ENCODE measurements around the gene MACF1.
"Not testable (repeated sequence)": the region's sequence is repeated elsewhere in the genome, so short reads cannot be mapped to it uniquely, and the experiment has no call there.

The MACF1 gene

DNA sequence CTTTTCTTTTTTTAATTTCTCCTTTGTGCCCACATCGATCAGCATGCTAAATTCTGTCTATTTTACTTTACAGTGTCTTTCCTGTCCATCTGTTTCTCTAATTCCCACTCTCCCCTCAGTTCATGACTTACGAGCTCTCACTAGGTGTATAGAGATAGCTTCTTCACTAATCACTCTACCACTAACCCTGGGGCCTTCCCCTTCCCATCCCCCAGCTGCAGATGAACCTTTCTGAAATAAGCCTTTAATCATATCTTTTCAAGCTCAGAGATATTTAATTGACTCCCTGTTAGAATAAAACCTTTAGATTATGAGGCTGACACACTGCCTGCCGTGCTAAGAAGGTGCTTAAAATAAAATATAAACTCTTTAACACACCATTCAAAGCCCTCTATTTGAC lies 220.7 kb downstream of the MACF1 start:
- no peak for DNase-seq (ENCODE audit: low read depth)

DNA sequence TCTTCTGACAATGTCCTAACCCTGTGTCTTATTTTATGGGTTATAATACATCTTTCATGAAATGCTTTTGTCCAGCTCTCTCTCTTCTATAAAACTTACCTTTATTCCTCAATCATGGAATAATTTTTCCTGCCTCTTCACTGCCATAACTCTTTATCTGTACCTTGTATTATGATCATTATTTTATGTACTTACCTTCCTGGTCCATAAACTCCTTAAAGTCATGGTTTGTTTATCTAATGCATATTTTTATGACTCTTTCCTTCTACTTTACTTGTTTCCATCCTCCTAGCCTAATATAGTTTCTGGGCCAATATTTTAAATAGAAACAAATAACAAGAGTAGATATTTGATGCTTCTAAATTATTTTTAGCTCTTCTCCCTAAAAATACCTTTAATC lies 221.1 kb downstream of the MACF1 start:
- DNase-seq (ENCODE audit: low read depth), result no peak

DNA sequence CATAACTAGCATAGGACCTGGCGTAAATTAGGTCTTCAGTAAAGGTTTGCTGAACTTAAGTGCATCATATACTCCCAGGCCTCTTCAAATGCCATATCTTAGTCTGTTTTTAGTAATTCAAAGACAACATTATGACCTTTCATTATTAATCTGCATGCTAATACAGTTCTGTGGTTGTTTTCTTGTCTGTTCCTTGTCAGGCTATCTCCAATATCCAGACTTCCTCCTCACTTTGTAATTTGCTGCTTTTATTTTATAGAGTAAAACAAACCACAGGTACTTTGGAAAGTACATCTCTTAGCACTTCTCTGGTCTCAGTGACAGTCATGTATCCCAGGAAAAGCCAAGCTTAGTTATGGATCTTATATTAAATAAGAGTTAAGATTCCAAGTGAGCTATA lies 221.9 kb downstream of the MACF1 start:
- DNase-seq (ENCODE audit: low read depth), result no peak

DNA sequence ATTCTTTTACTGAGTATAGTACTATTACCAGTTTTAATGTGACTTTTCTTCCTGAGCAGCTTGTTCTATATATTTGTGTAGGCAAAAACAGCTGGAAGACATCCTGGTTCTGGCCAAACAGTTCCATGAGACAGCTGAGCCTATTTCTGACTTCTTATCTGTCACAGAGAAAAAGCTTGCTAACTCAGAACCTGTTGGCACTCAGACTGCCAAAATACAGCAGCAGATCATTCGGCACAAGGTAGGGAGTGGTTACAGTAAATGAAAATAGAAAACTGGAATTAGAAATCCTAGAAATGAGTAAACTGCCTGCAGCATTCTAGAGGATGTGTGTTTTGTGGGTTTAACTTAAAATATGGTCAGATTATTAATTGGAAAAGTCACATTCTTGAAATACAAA lies 222.9 kb downstream of the MACF1 start:
- DNase-seq (ENCODE audit: low read depth), result no peak

DNA sequence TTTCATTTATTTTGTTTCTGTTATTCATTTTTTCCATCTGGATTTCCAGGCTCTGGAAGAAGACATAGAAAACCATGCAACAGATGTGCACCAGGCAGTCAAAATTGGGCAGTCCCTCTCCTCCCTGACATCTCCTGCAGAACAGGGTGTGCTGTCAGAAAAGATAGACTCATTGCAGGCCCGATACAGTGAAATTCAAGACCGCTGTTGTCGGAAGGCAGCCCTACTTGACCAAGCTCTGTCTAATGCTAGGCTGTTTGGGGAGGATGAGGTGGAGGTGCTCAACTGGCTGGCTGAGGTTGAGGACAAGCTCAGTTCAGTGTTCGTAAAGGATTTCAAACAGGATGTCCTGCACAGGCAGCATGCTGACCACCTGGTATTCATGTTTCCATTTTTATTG lies 223.4 kb downstream of the MACF1 start:
- DNase-seq (ENCODE audit: low read depth), result no peak

DNA sequence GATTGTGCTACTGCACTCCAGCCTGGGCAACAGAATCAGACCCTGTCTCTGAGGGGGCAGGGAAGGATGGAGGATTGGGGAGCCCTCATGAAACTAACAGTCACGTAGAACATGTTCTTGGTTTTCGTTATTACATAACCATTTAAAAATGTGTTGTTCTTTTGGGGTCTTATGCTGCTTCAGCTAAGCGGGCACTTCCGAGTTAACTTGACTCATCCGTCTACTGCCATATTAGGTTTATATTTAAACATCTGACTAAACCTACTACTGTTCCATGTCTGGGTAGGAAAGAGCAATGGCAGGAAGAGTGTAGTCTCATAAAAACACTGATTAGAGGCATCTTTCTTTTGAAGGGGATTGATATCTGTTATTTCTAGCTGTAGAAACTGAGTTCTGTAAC lies 227.4 kb downstream of the MACF1 start:
- DNase-seq (ENCODE audit: low read depth), result no peak

DNA sequence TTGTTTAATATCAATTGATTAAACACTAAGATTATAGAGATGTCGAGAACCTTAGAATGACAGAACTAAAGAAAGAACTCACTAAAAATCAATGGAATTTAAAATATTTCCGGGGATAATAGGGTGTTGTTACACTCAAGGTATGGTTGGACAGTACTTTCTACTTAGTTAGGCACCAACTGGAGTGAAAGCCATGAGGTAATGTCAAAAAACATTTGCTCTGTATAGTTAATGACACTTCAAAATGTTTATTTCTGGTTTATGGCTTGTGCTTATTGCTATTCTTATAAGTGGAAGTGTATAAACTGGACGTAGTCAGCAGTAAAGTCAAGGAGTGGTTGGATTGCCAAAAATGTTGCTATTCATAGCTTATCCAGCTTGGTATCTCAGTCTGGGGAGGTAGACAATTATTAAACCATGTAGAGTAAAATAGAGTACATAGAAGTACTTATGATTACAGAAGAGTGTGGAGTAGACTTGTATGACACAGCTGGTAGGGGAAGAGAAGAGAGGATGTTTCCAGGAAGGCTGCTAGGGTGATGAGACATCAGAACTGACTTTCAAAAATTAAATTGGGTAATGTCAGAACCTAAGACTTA lies 230.4 kb downstream of the MACF1 start:
- no peak for DNase-seq (ENCODE audit: low read depth)

DNA sequence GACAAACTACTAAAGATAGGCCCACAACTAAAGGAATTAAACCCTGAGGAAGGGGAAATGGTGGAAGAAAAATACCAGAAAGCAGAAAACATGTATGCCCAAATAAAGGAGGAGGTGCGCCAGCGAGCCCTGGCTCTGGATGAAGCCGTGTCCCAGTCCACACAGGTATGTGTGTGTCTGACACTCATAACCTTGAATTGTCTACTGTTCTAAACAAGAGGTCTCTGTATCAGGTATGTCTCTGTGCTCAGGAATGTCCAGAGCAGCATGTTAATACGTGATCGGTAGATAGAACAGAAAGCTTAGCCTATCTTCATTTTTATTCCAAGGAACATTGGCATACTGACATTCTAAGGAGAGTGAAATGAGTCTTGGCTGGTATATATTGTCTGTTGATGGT lies 231.1 kb downstream of the MACF1 start:
- DNase-seq (ENCODE audit: low read depth), result no peak

DNA sequence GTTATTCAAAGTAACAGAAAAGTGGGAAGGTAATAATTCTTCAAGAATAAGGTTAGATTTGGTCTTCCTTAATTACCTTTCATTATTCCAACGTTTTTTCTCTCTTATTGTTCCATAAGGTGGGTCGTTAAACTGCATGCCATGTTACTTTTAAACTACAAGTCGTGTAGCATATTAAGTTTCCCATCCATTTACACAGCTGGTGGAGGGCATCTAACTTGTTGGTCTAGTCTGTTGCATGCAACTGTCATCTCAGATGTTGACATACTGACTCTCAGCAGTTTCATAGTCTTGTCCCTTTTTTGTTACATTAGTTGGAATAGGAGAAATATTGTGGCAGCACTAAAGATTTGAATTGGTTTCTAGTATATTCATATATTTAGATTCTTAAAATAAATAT lies 232.3 kb downstream of the MACF1 start:
- no peak for DNase-seq (ENCODE audit: low read depth)

DNA sequence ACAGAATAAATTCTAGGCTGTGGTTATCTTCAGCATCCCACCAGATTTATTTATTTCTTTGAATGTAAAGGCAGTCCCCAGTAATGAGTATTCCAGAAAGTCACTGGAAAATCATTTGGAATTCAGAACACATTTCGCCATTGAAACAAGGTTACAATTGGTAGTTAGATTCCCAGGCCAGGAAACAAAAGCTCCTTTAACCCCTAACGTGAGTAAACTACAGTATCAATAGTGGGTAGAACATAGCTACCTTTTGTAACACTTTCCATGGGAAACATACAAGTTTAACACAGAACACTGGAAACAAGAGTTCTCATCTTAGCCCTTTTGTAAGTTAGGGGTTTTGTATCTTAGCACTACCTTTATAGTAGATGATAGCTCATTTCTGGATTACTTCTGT lies 233.5 kb downstream of the MACF1 start:
- no peak for DNase-seq (ENCODE audit: low read depth)

DNA sequence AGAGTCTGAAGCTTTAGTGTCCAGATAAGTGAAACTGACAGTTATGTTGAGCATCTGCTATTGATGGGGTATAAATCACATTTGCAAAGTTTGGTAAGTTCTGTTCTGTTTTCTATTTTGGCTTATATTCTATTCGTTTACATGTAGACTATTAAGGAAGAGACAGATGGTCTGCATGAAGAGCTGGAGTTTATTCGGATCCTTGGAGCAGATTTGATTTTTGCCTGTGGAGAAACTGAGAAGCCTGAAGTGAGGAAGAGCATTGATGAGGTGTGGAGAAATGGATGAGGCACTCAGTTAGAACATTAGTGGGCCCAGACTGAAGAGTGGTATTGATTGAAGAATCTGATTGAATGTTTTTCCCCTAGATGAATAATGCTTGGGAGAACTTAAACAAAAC lies 236.4 kb downstream of the MACF1 start:
- no peak for DNase-seq (ENCODE audit: low read depth)

DNA sequence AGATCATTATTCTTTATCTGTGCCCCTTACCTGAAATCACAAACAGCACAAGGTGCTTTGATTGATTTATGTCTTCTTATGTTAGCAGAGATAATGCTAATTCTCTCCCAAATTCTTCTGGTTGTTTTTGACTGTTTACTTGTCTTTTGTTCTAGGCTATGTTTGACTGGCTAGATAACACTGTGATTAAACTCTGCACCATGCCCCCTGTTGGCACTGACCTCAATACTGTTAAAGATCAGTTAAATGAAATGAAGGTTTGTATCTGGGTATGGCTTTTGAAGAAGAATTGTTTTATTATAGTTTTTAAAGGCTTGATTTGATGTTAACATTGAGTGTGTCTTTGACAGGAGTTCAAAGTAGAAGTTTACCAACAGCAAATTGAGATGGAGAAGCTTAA lies 237.3 kb downstream of the MACF1 start:
- no peak for DNase-seq (ENCODE audit: low read depth)

DNA sequence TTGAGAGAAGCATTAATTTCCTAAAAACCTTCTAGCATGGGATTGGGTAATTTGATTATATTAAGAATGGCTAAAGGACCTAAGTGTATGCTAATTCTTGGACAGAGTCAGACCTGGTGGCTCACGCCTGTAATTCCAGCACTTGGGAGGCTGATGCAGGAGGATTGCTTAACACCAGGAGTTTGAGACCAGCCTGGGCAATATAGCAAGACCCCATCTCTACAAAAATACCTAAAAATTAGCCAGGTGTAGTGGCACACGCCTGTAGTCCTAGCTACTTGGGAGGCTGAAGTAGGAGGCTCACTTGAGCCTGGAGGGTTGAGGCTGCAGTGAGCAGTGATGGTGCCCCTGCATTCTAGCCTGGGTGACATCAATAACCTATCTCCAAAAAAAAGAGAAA lies 241.1 kb downstream of the MACF1 start:
- DNase-seq (ENCODE audit: low read depth), result no peak

DNA sequence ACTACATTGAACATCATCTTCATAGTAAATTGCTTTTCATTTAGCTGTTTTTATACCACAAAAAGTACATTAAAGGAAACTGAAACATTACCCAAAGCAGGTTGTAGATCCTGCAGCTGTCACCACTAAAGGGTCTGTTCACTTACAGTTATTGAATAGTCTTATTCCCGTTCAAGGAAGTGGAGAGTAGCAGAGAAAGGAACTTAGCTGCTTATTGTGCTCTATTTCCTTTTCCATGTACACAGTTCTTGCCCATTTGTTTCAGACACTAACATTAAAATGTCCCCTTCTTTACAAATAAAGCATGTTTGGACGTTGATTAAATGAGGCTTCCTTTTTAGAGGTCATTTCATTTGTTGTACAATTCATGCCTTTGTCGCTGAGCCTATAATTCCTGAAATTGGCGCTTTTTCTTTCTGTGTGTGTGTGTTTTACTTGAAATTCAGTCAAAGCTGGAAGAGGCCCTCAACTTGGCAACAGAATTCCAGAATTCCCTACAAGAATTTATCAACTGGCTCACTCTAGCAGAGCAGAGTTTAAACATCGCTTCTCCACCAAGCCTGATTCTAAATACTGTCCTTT lies 242.6 kb downstream of the MACF1 start:
- no peak for DNase-seq (ENCODE audit: low read depth)

DNA sequence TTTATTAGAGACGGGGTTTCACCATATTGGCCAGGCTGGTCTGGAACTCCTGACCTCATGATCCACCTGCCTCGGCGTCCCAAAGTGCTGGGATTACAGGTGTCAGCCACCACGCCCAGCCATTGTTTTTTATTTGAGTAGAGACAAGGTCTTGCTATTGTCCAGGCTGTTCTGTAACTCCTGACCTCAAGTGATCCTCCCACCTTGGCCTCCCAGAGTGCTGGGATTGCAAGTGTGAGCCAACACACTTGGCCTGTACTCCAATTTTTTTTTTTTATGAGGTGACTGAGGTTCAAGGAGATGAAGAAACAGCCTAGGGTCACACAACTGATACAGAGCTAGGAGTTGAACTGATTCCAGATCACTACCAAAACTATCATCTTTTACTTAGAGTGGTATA lies 245.5 kb downstream of the MACF1 start:
- not testable (repeated sequence) for DNase-seq (ENCODE audit: low read depth)

DNA sequence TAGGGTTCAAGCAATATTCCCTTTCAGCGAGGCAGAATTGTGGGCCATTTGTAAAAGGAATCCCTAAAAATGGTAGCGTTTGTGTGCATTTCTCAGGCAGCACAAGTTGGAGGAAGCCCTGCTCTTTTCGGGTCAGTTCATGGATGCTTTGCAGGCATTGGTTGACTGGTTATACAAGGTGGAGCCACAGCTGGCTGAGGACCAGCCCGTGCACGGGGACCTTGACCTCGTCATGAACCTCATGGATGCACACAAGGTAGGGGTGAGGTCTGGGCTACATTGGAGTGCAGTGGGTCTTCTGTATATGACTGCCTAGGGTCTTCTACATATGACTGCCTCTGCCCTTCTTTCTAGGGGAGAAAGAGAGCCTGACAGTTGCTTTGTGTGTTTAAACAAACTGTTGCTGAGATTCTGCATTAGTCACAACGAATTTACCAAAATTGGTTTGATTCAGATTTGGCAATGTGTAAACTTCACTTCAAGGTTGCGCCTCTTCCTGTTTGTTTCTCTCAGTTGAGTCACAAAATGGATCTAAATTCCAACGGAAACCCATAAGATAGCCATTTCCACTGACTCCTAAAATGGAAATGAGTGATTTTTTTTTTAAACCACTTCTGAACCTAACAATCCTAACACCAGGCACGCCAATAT lies 246.6 kb downstream of the MACF1 start:
- DNase-seq (ENCODE audit: low read depth), result peak; percentile 47

DNA sequence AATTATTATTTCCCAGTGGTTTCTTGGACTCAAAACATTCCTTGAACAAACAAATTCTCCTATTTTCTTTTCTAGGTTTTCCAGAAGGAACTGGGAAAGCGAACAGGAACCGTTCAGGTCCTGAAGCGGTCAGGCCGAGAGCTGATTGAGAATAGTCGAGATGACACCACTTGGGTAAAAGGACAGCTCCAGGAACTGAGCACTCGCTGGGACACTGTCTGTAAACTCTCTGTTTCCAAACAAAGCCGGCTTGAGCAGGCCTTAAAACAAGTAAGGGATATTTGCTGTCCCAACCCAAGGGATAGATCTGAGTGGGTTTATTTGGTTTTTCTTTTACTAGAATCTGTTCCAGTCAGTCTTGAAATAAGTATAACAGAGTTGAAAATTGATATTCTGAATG lies 247.6 kb downstream of the MACF1 start:
- DNase-seq (ENCODE audit: low read depth), result no peak

DNA sequence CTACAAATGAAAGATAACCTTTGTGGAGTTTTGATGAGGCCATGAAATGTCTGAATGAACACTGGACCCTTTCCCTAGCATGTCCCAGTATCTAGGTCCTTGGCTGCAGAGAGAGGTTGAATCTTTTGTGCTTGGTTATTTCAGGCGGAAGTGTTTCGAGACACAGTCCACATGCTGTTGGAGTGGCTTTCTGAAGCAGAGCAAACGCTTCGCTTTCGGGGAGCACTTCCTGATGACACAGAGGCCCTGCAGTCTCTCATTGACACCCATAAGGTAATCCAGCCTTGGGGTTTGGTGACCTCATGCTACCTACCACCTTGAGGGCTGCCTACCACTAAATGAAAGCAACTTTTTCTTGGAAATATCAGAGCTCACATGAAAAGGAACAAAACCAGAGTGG lies 248.0 kb downstream of the MACF1 start:
- DNase-seq (ENCODE audit: low read depth), result no peak

DNA sequence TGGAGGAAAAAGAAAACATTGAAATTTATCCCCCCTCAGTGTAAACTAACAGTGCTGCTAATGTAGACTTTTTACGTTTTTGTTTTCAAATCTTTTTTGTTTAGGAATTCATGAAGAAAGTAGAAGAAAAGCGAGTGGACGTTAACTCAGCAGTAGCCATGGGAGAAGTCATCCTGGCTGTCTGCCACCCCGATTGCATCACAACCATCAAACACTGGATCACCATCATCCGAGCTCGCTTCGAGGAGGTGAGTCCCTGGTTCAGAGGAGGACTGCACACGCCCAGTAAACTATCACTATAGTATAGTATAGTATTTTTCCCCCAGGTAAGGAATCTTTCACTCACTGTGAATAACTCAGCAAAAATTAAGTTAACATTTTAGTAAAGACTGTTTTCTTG lies 249.1 kb downstream of the MACF1 start:
- peak; percentile 23 for DNase-seq (ENCODE audit: low read depth)

DNA sequence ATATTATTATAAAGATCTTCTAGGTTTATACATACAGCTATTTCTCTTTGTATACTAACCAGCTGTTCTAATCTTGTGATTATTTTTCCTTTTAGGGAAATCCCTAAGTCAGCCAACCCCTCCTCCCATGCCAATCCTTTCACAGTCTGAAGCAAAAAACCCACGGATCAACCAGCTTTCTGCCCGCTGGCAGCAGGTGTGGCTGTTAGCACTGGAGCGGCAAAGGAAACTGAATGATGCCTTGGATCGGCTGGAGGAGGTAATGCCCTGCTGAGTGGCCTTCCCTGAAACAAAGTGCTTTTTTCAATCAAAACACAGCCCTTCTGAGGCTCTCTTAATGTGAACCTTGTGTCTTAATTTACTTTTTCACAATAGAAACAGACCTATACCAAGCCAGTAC lies 254.5 kb downstream of the MACF1 start:
- DNase-seq (ENCODE audit: low read depth), result no peak

DNA sequence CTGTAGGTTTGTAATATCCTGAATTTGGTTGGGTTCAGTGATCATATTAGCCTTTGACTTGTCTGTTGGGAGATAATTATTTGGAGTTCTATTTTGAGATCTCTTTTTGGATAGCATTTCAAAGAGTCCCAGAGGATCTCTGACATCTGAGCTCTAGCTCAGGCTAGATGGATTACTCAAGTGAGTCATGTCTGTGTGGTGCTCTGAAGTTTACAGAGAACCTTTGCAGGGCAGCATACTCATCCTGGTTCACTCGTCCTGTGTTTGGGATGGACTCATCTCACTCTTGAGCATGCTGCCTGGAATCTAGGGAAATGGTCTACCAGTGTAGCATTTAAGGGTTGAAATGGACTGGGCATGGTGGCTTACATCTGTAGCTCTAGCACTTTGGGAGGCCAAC lies 257.6 kb downstream of the MACF1 start:
- peak; percentile 21 for DNase-seq (ENCODE audit: low read depth)

DNA sequence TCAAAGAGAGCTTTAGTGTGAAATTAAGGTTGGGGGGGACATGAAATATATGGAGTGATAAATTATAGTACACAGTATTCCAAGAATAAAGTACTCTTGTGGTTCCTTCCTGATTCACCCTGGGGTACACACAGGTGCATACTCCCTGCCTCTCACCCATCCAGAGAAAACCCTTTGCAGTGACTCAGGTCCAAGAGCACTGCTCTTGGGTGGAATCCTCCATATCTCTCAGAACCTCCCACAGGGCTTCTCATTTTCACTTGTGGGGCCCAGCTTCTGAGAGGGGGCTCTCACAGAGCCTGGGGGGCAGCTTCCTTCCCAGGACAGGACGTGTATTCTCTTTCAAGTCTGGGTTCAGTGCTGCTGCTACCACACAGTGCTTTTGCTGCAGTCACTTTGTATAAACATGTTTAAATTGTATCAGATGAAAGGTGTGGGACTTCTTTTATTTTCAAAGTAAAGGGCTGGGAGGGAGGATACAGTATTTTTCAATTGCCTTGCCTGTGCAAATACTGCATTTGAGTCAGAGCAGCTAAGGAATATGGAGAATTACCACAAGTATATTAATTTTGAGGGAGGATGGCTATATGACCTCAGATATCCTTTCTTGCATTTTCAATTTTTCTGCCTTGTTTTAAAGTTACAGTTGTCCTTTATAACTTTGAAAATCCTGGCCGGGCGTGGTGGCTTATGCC lies 262.1 kb downstream of the MACF1 start:
- DNase-seq (ENCODE audit: low read depth), result no peak

DNA sequence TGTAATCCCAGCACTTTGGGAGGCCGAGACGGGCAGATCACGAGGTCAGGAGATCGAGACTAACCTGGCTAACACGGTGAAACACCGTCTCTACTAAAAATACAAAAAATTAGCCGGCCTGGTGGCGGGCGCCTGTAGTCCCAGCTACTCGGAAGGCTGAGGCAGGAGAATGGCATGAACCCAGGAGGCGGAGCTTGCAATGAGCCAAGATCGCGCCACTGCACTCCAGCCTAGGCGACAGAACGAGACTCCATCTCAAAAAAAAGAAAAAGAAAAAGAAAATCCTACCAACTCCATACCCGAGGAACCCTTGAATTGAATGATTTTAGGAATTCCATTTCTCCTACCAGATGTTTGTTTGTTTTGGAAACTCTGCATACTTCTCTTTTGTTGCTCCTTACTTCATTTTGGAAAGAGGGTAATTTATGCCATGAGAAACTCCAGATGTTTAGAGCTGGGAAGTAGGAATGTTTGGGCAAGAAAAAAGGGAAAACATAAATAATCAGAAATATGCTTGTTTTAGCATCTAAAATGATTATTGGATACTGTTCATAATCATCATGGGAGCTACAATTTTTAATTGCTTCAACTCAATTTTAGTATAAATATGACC lies 262.7 kb downstream of the MACF1 start:
- DNase-seq (ENCODE audit: low read depth), result peak; percentile 14

Measured in GM04503 (cell line).